ENCODE data around the gene GCC1.

GCC1 gene

DNA sequence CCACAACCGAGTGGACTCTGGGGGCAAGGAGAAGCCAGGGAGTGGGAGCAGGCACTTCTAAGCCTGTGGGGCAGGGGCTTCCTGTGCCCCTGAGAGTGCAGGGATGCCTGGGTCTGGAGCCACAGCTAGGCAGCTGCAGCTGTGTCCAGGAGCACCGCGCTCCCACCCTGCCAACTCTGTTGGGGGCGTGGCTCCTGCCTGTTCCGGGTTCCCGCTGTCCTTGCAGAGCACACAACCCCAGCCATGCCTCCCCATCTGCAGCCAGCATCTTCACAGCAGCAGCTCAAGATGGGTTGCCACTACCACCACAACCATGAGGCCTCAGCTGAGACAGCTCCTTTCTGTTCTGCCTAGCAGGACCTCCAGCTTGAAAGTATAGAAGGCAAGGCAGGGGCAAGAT is 23.9 kb upstream of the GCC1 start:
- no peak for DNase-seq (ENCODE audit: low read depth)
- H3K4me3 ChIP-seq (ENCODE audit: low read depth, low read length), result no peak overlapping the region
- TF ChIP-seq, protein P1, sequence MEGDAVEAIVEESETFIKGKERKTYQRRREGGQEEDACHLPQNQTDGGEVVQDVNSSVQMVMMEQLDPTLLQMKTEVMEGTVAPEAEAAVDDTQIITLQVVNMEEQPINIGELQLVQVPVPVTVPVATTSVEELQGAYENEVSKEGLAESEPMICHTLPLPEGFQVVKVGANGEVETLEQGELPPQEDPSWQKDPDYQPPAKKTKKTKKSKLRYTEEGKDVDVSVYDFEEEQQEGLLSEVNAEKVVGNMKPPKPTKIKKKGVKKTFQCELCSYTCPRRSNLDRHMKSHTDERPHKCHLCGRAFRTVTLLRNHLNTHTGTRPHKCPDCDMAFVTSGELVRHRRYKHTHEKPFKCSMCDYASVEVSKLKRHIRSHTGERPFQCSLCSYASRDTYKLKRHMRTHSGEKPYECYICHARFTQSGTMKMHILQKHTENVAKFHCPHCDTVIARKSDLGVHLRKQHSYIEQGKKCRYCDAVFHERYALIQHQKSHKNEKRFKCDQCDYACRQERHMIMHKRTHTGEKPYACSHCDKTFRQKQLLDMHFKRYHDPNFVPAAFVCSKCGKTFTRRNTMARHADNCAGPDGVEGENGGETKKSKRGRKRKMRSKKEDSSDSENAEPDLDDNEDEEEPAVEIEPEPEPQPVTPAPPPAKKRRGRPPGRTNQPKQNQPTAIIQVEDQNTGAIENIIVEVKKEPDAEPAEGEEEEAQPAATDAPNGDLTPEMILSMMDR (IDR thresholded peaks at IDR 0.05; ENCODE audit: control insufficient read depth, extremely low read depth, insufficient read depth), result no peak

- DNase-seq (ENCODE audit: low read depth), result no peak
- no peak overlapping the region for H3K4me3 ChIP-seq (ENCODE audit: low read depth, low read length)
- TF ChIP-seq, protein P1 (IDR thresholded peaks at IDR 0.05; ENCODE audit: control insufficient read depth, extremely low read depth, insufficient read depth), result no peak
Observed at GRCh38 chr7:127608446-127608845, 23.1 kb upstream of the GCC1 start.

DNA sequence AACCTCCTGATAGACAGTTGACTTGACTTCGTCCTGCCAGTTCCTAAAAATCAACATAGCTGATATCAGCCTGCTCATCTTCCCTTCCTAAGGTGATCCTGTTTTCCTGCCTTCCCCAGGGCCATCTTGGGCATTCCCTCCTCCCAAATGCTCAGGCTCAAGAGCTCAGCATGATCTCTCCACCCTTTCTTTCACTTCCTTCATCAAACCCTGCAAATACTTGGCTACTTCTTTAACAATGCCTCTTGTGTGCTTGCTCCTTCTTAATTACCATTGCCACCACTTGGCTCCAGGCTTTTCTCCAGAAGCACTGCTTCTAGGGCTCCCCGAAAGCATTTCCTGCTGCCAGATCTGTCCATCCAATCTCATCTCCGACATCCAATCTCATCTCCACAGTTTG is 15.5 kb upstream of the GCC1 start:
- no peak for DNase-seq (ENCODE audit: low read depth)
- no peak overlapping the region for H3K4me3 ChIP-seq (ENCODE audit: low read depth, low read length)
- TF ChIP-seq, protein P1 (IDR thresholded peaks at IDR 0.05; ENCODE audit: control insufficient read depth, extremely low read depth, insufficient read depth), result no peak

- TF ChIP-seq, protein P1 (IDR thresholded peaks at IDR 0.05; ENCODE audit: control insufficient read depth, extremely low read depth, insufficient read depth), result peak; percentile 38
- H3K4me3 ChIP-seq (ENCODE audit: low read depth, low read length), result no peak overlapping the region
- no peak for DNase-seq (ENCODE audit: low read depth)
Observed at GRCh38 chr7:127598318-127598717, 12.9 kb upstream of the GCC1 start.

DNA sequence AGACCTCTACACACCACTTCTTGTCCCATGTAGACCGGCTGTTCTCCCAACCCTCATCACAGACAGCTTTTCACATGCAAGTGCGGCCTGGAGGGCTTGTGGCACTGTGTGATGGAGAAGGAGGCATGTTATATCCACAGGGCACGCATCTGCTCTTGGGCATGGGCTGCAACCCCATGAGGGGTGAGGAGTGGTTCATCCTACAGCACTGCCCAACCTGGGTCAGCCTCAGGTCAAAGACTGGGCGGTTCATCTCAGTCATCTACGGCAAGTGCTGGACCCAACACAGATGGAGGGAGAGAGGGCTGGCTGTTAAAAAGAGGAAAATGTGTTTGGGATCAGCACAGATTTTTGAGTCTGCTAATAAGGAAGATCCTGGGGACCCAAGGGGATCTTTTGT is 10.3 kb upstream of the GCC1 start:
- no peak for DNase-seq (ENCODE audit: low read depth)
- TF ChIP-seq, protein P1 (IDR thresholded peaks at IDR 0.05; ENCODE audit: control insufficient read depth, extremely low read depth, insufficient read depth), result no peak
- no peak overlapping the region for H3K4me3 ChIP-seq (ENCODE audit: low read depth, low read length)

- TF ChIP-seq, protein P1 (IDR thresholded peaks at IDR 0.05; ENCODE audit: control insufficient read depth, extremely low read depth, insufficient read depth), result no peak
- DNase-seq (ENCODE audit: low read depth), result no peak
- H3K4me3 ChIP-seq (ENCODE audit: low read depth, low read length), result no peak overlapping the region
Observed at GRCh38 chr7:127594490-127594889, 9.1 kb upstream of the GCC1 start.

- TF ChIP-seq, protein P1 (IDR thresholded peaks at IDR 0.05; ENCODE audit: control insufficient read depth, extremely low read depth, insufficient read depth), result no peak
- no peak for DNase-seq (ENCODE audit: low read depth)
Observed at GRCh38 chr7:127592550-127592949, 7.2 kb upstream of the GCC1 start.

More at GRCh38 chr7:127592550-127592949, 7.2 kb upstream of the GCC1 start:
- no peak overlapping the region for H3K4me3 ChIP-seq (ENCODE audit: low read depth, low read length)

All from LNCaP clone FGC (cell line).